HCT116 (cell line): Measurements from ENCODE around the gene TMEM135. TPM values are rescaled to one million over a fixed set of nuclear protein-coding genes. Genes with fewer than 3 reads are reported as not detected.

Experiments
- ATAC-seq: fragments of 200-7000 bp; cut with Tn5 transposase; 2 replicates; pipeline ENCODE4 v1.9.1; 2020; ENCODE audit warnings: mild to moderate bottlenecking, moderate library complexity
- BruUV-seq: library from RNA; stranded (reverse); fragments of 400-500 nt; replicated peaks from 2 replicates; lab custom pipeline; 2021; lab: Mats Ljungman, UMichigan
- CTCF ChIA-PET: fragments of 300-600 bp; sonication (Branson Sonifier 250); formaldehyde crosslinking; loops from one replicate; lab custom pipeline; 2021; ENCODE audit warnings: antibody characterized with exemption; lab: Charles Lee
- POLR2A ChIA-PET: fragments of 300-600, 350-600 bp; sonication (Branson Sonifier 250); formaldehyde crosslinking; loops from one replicate; lab custom pipeline; 2021; ENCODE audit warnings: antibody characterized with exemption; lab: Charles Lee
- RAD21 ChIA-PET, 2 experiments: fragments of 300-600 bp; sonication (Branson Sonifier 250); formaldehyde crosslinking; loops; one replicate each; lab custom pipeline; 2023; ENCODE audit warnings: low total read pairs in 2 of 2; ENCODE audit not compliant: uncharacterized antibody in 2 of 2, unreplicated experiment in 2 of 2, low non-redundant PET in 1 of 2; lab: Charles Lee
- DNase-seq: peaks from one replicate; pipeline ENCODE4 v3.0.0-alpha.2; 2010; ENCODE audit warnings: low read depth, low spot score
- H2AFZ ChIP-seq: fragments of 200-600 bp; shearing (Covaris generic), sonication (generic); 2 replicates; pipeline ENCODE4 v1.6.1; 2017; ENCODE audit warnings: low read depth, mixed run types, mixed read lengths, antibody characterized with exemption, low read length; ENCODE audit not compliant: poor library complexity, severe bottlenecking
- H3K27ac ChIP-seq: 2 replicates; pipeline ENCODE4 v1.5.1; 2012; ENCODE audit warnings: low read depth, low read length
- H3K27me3 ChIP-seq: fragments of 200-600 bp; sonication (generic); 2 replicates; pipeline ENCODE4 v1.6.1; 2016; ENCODE audit warnings: mixed run types, low read length, mixed read lengths; ENCODE audit not compliant: insufficient read depth
- H3K36me3 ChIP-seq, 2 experiments: fragments of 200-500 bp in 1 of 2; fragments of 200-600 bp in 1 of 2; sonication (Bioruptor generic) in 1 of 2; sonication (generic) in 1 of 2; 2 replicates each; pipeline versions ENCODE4 v1.5.1 to v1.6.1; 2014 to 2016; ENCODE audit warnings: low read length in 2 of 2, inconsistent platforms in 1 of 2, mixed read lengths in 1 of 2, mixed run types in 1 of 2; ENCODE audit not compliant: insufficient read depth in 2 of 2, control insufficient read depth in 1 of 2
- H3K4me1 ChIP-seq, 2 experiments: fragments of 200-600 bp in 1 of 2; sonication (generic) in 1 of 2; 2 replicates each; pipeline versions ENCODE4 v1.5.1 to v1.6.1; 2012 to 2017; ENCODE audit warnings: low read length in 2 of 2, inconsistent platforms in 1 of 2, mild to moderate bottlenecking in 1 of 2, mixed read lengths in 1 of 2, mixed run types in 1 of 2, moderate library complexity in 1 of 2; ENCODE audit not compliant: insufficient read depth in 2 of 2, control insufficient read depth in 1 of 2
- H3K4me2 ChIP-seq: fragments of 200-600 bp; sonication (generic); 2 replicates; pipeline ENCODE4 v1.6.1; 2017; ENCODE audit warnings: mixed run types, low read length, mixed read lengths
- H3K4me3 ChIP-seq, 2 experiments: fragments of 200-600 bp in 1 of 2; sonication (generic) in 1 of 2; replicated peaks in 1 of 2; 2 replicates each; pipeline ENCODE4 v1.5.1; 2011 to 2016; ENCODE audit warnings: low read length in 2 of 2, control low read depth in 1 of 2, low read depth in 1 of 2, mild to moderate bottlenecking in 1 of 2, mixed read lengths in 1 of 2, mixed run types in 1 of 2
- H3K79me2 ChIP-seq: fragments of 200-600 bp; sonication (generic); 2 replicates; pipeline ENCODE4 v1.6.1; 2017; ENCODE audit warnings: mild to moderate bottlenecking, mixed run types, low read length, moderate library complexity, mixed read lengths; ENCODE audit not compliant: insufficient read depth
- H3K9ac ChIP-seq: fragments of 200-600 bp; sonication (generic); 2 replicates; pipeline ENCODE4 v1.6.1; 2016; ENCODE audit warnings: low read length, mixed read lengths
- H3K9me2 ChIP-seq: fragments of 200-600 bp; sonication (generic), shearing (Covaris generic); 2 replicates; pipeline ENCODE4 v1.6.1; 2017; ENCODE audit warnings: mixed run types, mild to moderate bottlenecking, moderate library complexity; ENCODE audit not compliant: insufficient read depth
- H3K9me3 ChIP-seq, 2 experiments: fragments of 200-500 bp in 1 of 2; fragments of 200-600 bp in 1 of 2; sonication (Bioruptor generic) in 1 of 2; sonication (generic) in 1 of 2; 2 replicates each; pipeline ENCODE4 v1.6.1; 2014 to 2017; ENCODE audit warnings: low read length in 2 of 2, mixed read lengths in 2 of 2, inconsistent platforms in 1 of 2, low read depth in 1 of 2, mild to moderate bottlenecking in 1 of 2, mixed run types in 1 of 2, moderate library complexity in 1 of 2; ENCODE audit not compliant: control insufficient read depth in 1 of 2, insufficient read depth in 1 of 2
- H4K20me1 ChIP-seq: fragments of 200-600 bp; sonication (generic), shearing (Covaris generic); 2 replicates; pipeline ENCODE4 v1.6.1; 2017; ENCODE audit warnings: mixed run types, mild to moderate bottlenecking, moderate library complexity; ENCODE audit not compliant: insufficient read depth
- ATF3 ChIP-seq: IDR thresholded peaks from 2 replicates; pipeline ENCODE4 v1.6.1; 2012
- CBX3 ChIP-seq: IDR thresholded peaks from 2 replicates; pipeline ENCODE4 v1.6.1; 2012; ENCODE audit warnings: low read depth
- EGR1 ChIP-seq: IDR thresholded peaks from 2 replicates; pipeline ENCODE4 v1.6.1; 2012; ENCODE audit warnings: low read depth
- ELF1 ChIP-seq: IDR thresholded peaks from 2 replicates; pipeline ENCODE4 v1.6.1; 2012; ENCODE audit warnings: low read depth, borderline replicate concordance
- JUND ChIP-seq: IDR thresholded peaks from 2 replicates; pipeline ENCODE4 v1.6.1; 2012
- MAX ChIP-seq: IDR thresholded peaks from 2 replicates; pipeline ENCODE4 v1.6.1; 2012
- POLR2A ChIP-seq: IDR thresholded peaks from 2 replicates; pipeline ENCODE4 v1.7.0; 2011; ENCODE audit warnings: borderline replicate concordance; ENCODE audit not compliant: insufficient read depth, insufficient read length; ENCODE audit errors: extremely low read depth
- SP1 ChIP-seq: IDR thresholded peaks from 2 replicates; pipeline ENCODE4 v1.6.1; 2012; ENCODE audit warnings: low read depth
- TCF7L2 ChIP-seq: IDR thresholded peaks from 2 replicates; pipeline ENCODE4 v1.7.0; 2011; ENCODE audit warnings: borderline replicate concordance, inconsistent platforms; ENCODE audit not compliant: insufficient read depth, insufficient read length; ENCODE audit errors: extremely low read depth
- YY1 ChIP-seq: IDR thresholded peaks from 2 replicates; pipeline ENCODE4 v1.6.1; 2011; ENCODE audit warnings: low read length, low read depth, moderate library complexity, mild to moderate bottlenecking; ENCODE audit not compliant: insufficient replicate concordance; ENCODE audit errors: extremely low read depth
- ZBTB33 ChIP-seq: IDR thresholded peaks from 2 replicates; pipeline ENCODE4 v1.6.1; 2011; ENCODE audit warnings: mild to moderate bottlenecking, low read length, moderate library complexity; ENCODE audit not compliant: insufficient replicate concordance; ENCODE audit errors: extremely low read depth
- intact Hi-C: fragments of 100-400 bp; cut with micrococcal nuclease; formaldehyde crosslinking; loops from 2 replicates; pipeline ENCODE4 v1.10.0; 2022
- total RNA-seq: library from RNA; stranded (reverse); gene quantifications from one replicate; pipeline ENCODE4 v1.2.1, GENCODE V29; 2021; ENCODE audit not compliant: unreplicated experiment
- TF ChIP-seq, protein P1 (sequence below), 3 experiments: fragments of 200-600 bp in 1 of 3; sonication (generic) in 1 of 3; IDR thresholded peaks in 2 of 3; conservative IDR thresholded peaks in 1 of 3; 2 replicates each; pipeline ENCODE4 v1.5.1; 2012 to 2017; ENCODE audit warnings: low read depth in 2 of 3, low read length in 2 of 3, antibody characterized with exemption in 1 of 3, borderline replicate concordance in 1 of 3, control low read depth in 1 of 3, mild to moderate bottlenecking in 1 of 3, mixed read lengths in 1 of 3, mixed run types in 1 of 3, moderate library complexity in 1 of 3; ENCODE audit not compliant: insufficient read depth in 1 of 3
- TF ChIP-seq, protein P2 (sequence below): IDR thresholded peaks from 2 replicates; pipeline ENCODE4 v1.6.1; 2012; ENCODE audit warnings: low read depth

The TMEM135 gene
- total RNA-seq, 1 experiment from 2014 or later = 50.6 TPM

GRCh38 chr11:87239001-87239400, 201.3 kb downstream of the TMEM135 start:
- intact Hi-C loops = no loop called here
- Histone ChIP-seq H3K4me2 (no peak overlapping the region), H3K4me3 (no peak overlapping the region), H3K9me3 (no peaks in the 10 kb centered on the region), H4K20me1 (no peaks in the 10 kb centered on the region), H3K36me3 (no peaks in the 10 kb centered on the region), H3K79me2 (no peaks in the 10 kb centered on the region), H3K27me3 (no peaks in the 10 kb centered on the region), H3K9me2 (no peaks in the 10 kb centered on the region), H3K27ac (no peak overlapping the region), H3K9ac (no peak overlapping the region), H3K4me1 (no peaks in the 10 kb centered on the region), H2AFZ (no peak overlapping the region)
- DNase-seq = no peak
- RAD21 ChIA-PET = no interaction called here
- ATAC-seq = no peak
- TF ChIP-seq TCF7L2 = no peak
- TSS peak; percentile 21 for BruUV-seq
- CTCF ChIA-PET = no interaction called here
- POLR2A ChIA-PET = no interaction called here

DNA sequence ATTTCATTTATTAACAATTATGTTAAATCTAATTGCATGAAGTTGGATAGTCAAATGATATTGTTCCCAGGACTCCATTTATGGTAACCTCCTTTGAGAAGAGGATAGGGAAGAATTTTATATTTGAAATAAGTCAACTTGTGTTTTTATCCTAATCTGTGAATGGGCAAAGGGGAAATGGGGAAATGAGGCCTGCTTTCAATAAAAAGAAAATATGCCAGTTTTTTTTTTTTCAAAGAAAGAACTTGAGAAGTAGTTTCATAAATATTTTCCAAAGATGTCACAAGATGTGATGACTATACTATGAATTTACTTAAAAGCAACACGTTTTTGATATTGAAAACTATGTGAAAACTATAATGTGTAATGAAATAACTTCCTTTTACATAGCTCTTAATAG, 201.8 kb downstream of the TMEM135 start:
- Histone ChIP-seq H3K27me3 (no peaks in the 10 kb centered on the region), H3K9me3 (no peaks in the 10 kb centered on the region), H3K27ac (no peak overlapping the region), H3K36me3 (no peaks in the 10 kb centered on the region), H3K4me2 (no peak overlapping the region), H3K9ac (no peak overlapping the region), H3K4me3 (no peak overlapping the region), H3K4me1 (no peaks in the 10 kb centered on the region), H4K20me1 (no peaks in the 10 kb centered on the region), H2AFZ (no peak overlapping the region), H3K79me2 (no peaks in the 10 kb centered on the region), H3K9me2 (no peaks in the 10 kb centered on the region)
- ChIA-PET RAD21 (no interaction called here), POLR2A (no interaction called here), CTCF (no interaction called here)
- intact Hi-C loops = no loop called here
- no peak for DNase-seq
- ATAC-seq = no peak
- BruUV-seq = no TSS peak
- no peak for TF ChIP-seq ATF3
- no peak for TF ChIP-seq MAX
- TF ChIP-seq EGR1 = no peak
- TF ChIP-seq POLR2A = no peak
- no peak for TF ChIP-seq CBX3
- no peak for TF ChIP-seq YY1
- TF ChIP-seq ZBTB33 = no peak
- no peak for TF ChIP-seq ELF1
- no peak for TF ChIP-seq JUND
- TF ChIP-seq, protein P1, sequence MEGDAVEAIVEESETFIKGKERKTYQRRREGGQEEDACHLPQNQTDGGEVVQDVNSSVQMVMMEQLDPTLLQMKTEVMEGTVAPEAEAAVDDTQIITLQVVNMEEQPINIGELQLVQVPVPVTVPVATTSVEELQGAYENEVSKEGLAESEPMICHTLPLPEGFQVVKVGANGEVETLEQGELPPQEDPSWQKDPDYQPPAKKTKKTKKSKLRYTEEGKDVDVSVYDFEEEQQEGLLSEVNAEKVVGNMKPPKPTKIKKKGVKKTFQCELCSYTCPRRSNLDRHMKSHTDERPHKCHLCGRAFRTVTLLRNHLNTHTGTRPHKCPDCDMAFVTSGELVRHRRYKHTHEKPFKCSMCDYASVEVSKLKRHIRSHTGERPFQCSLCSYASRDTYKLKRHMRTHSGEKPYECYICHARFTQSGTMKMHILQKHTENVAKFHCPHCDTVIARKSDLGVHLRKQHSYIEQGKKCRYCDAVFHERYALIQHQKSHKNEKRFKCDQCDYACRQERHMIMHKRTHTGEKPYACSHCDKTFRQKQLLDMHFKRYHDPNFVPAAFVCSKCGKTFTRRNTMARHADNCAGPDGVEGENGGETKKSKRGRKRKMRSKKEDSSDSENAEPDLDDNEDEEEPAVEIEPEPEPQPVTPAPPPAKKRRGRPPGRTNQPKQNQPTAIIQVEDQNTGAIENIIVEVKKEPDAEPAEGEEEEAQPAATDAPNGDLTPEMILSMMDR (IDR thresholded peaks at IDR 0.05 in 2 of 3, conservative IDR thresholded peaks at IDR 0.05 in 1 of 3; ENCODE audit: borderline replicate concordance in 1 of 3, insufficient read depth in 1 of 3, low read depth in 2 of 3, low read length in 2 of 3) = no peak
- TF ChIP-seq, protein P2, sequence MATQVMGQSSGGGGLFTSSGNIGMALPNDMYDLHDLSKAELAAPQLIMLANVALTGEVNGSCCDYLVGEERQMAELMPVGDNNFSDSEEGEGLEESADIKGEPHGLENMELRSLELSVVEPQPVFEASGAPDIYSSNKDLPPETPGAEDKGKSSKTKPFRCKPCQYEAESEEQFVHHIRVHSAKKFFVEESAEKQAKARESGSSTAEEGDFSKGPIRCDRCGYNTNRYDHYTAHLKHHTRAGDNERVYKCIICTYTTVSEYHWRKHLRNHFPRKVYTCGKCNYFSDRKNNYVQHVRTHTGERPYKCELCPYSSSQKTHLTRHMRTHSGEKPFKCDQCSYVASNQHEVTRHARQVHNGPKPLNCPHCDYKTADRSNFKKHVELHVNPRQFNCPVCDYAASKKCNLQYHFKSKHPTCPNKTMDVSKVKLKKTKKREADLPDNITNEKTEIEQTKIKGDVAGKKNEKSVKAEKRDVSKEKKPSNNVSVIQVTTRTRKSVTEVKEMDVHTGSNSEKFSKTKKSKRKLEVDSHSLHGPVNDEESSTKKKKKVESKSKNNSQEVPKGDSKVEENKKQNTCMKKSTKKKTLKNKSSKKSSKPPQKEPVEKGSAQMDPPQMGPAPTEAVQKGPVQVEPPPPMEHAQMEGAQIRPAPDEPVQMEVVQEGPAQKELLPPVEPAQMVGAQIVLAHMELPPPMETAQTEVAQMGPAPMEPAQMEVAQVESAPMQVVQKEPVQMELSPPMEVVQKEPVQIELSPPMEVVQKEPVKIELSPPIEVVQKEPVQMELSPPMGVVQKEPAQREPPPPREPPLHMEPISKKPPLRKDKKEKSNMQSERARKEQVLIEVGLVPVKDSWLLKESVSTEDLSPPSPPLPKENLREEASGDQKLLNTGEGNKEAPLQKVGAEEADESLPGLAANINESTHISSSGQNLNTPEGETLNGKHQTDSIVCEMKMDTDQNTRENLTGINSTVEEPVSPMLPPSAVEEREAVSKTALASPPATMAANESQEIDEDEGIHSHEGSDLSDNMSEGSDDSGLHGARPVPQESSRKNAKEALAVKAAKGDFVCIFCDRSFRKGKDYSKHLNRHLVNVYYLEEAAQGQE = no peak
- TF ChIP-seq SP1 = no peak
